ENCODE data around the gene KRTAP27-1.

KRTAP27-1 gene

DNA sequence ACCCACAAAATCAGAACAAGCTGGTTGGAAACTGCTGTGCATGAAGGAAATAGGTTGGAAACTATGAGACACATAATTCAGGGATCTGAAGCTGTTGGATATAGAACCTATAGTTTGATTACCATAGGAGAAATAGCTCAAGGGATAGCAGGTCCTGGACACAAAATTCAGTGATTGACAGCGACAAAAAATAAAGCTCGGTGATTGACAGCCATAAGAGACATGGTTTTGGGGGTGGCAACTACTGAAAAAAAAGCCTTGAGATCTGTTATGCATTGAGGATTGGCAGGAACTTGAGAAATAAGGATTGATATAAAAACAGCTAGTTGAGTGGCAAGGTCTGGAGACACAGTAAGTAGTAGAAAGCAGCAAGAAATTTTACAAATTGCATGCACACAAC, 48.3 kb downstream of the KRTAP27-1 start, which contains the start of gene KRTAP25-1:
Gene KRTAP25-1 (minus strand): TSS at position 300 of the 400 bp plus-strand sequence. CDS start 24 bp downstream, at position 276.
- TF ChIP-seq, protein P1, sequence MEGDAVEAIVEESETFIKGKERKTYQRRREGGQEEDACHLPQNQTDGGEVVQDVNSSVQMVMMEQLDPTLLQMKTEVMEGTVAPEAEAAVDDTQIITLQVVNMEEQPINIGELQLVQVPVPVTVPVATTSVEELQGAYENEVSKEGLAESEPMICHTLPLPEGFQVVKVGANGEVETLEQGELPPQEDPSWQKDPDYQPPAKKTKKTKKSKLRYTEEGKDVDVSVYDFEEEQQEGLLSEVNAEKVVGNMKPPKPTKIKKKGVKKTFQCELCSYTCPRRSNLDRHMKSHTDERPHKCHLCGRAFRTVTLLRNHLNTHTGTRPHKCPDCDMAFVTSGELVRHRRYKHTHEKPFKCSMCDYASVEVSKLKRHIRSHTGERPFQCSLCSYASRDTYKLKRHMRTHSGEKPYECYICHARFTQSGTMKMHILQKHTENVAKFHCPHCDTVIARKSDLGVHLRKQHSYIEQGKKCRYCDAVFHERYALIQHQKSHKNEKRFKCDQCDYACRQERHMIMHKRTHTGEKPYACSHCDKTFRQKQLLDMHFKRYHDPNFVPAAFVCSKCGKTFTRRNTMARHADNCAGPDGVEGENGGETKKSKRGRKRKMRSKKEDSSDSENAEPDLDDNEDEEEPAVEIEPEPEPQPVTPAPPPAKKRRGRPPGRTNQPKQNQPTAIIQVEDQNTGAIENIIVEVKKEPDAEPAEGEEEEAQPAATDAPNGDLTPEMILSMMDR (IDR thresholded peaks at IDR 0.05; ENCODE audit: low read depth, low read length), result no peak
- no peak for DNase-seq (ENCODE audit: extremely low read depth, low read depth)
